Suprapubic skin (tissue), 4 donors: Measurements from ENCODE around the gene DAW1.

ENCODE experiments used
- POLR2A ChIP-seq, 2 donors: fragments of 450-650 bp; IDR thresholded peaks; one replicate each; pipeline ENCODE4 v1.6.1; 2017; ENCODE audit warnings: antibody characterized with exemption in 2 of 2, mild to moderate bottlenecking in 2 of 2, moderate library complexity in 2 of 2
- POLR2AphosphoS5 ChIP-seq, 3 donors: sonication (generic); formaldehyde crosslinking; IDR thresholded peaks; one replicate each; pipeline ENCODE4 v1.6.1; 2017; ENCODE audit warnings: antibody characterized with exemption in 3 of 3
- TF ChIP-seq, protein P1 (sequence below), 2 donors: fragments of 200-600 bp in 1 of 2; fragments of 450-650 bp in 1 of 2; sonication (generic) in 1 of 2; IDR thresholded peaks; one replicate each; pipeline ENCODE4 v1.5.1; 2016 to 2019; ENCODE audit warnings: antibody characterized with exemption in 2 of 2, mild to moderate bottlenecking in 1 of 2, moderate library complexity in 1 of 2

GRCh38 chr2:227881866-227882517 is 10.6 kb downstream of the DAW1 start:
- TF ChIP-seq, protein P1, sequence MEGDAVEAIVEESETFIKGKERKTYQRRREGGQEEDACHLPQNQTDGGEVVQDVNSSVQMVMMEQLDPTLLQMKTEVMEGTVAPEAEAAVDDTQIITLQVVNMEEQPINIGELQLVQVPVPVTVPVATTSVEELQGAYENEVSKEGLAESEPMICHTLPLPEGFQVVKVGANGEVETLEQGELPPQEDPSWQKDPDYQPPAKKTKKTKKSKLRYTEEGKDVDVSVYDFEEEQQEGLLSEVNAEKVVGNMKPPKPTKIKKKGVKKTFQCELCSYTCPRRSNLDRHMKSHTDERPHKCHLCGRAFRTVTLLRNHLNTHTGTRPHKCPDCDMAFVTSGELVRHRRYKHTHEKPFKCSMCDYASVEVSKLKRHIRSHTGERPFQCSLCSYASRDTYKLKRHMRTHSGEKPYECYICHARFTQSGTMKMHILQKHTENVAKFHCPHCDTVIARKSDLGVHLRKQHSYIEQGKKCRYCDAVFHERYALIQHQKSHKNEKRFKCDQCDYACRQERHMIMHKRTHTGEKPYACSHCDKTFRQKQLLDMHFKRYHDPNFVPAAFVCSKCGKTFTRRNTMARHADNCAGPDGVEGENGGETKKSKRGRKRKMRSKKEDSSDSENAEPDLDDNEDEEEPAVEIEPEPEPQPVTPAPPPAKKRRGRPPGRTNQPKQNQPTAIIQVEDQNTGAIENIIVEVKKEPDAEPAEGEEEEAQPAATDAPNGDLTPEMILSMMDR (IDR thresholded peaks at IDR 0.05), result no peak
- TF ChIP-seq POLR2AphosphoS5 (IDR thresholded peaks at IDR 0.05), result no peak
- TF ChIP-seq POLR2A (IDR thresholded peaks at IDR 0.05), result no peak
